GM19023 (cell line): ENCODE measurements around the gene GRIK4.

ENCODE experiments used
- ATAC-seq: cut with Tn5 transposase; IDR thresholded peaks from one replicate; pipeline ENCODE4 v1.9.1; 2021; ENCODE audit warnings: mild to moderate bottlenecking, moderate library complexity; ENCODE audit not compliant: unreplicated experiment

The GRIK4 gene

GRCh38 chr11:120798854-120799253, 287.3 kb downstream of the GRIK4 start:
- ATAC-seq = no peak

- ATAC-seq = no peak
These were observed 288.7 kb downstream of the GRIK4 start for GRCh38 chr11:120800206-120800605.

GRCh38 chr11:120801801-120802689, 290.5 kb downstream of the GRIK4 start:
- ATAC-seq = no peak

- ATAC-seq = no peak
These were observed 294.5 kb downstream of the GRIK4 start for GRCh38 chr11:120805960-120806555.

GRCh38 chr11:120807414-120808150, 296.0 kb downstream of the GRIK4 start:
- no peak for ATAC-seq

GRCh38 chr11:120808616-120809050, 297.1 kb downstream of the GRIK4 start:
- no peak for ATAC-seq

- ATAC-seq = no peak
These were observed 298.7 kb downstream of the GRIK4 start for GRCh38 chr11:120810251-120810650.

- no peak for ATAC-seq
These were observed 299.7 kb downstream of the GRIK4 start for GRCh38 chr11:120811199-120811598.

GRCh38 chr11:120811731-120812130, 300.2 kb downstream of the GRIK4 start:
- no peak for ATAC-seq

GRCh38 chr11:120814531-120815318, 303.2 kb downstream of the GRIK4 start:
- ATAC-seq = no peak

GRCh38 chr11:120815319-120816100, 304.0 kb downstream of the GRIK4 start:
- ATAC-seq = no peak

GRCh38 chr11:120816176-120816575, 304.6 kb downstream of the GRIK4 start:
- no peak for ATAC-seq

- ATAC-seq = no peak
These were observed 305.2 kb downstream of the GRIK4 start for GRCh38 chr11:120816711-120817110.

- ATAC-seq = no peak
These were observed 305.6 kb downstream of the GRIK4 start for GRCh38 chr11:120817158-120817557.

GRCh38 chr11:120818097-120818496, 306.5 kb downstream of the GRIK4 start:
- no peak for ATAC-seq

GRCh38 chr11:120819003-120819402, 307.5 kb downstream of the GRIK4 start:
- ATAC-seq = no peak

- no peak for ATAC-seq
These were observed 308.2 kb downstream of the GRIK4 start for GRCh38 chr11:120819437-120820365.

- ATAC-seq = no peak
These were observed 311.6 kb downstream of the GRIK4 start for GRCh38 chr11:120823159-120823558.

GRCh38 chr11:120824242-120824641, 312.7 kb downstream of the GRIK4 start:
- ATAC-seq = no peak
